ENCODE measurements around the gene ESRRG.
"Not testable (repeated sequence)": the region's sequence is repeated elsewhere in the genome, so short reads cannot be mapped to it uniquely, and the experiment has no call there.

The ESRRG gene

DNA sequence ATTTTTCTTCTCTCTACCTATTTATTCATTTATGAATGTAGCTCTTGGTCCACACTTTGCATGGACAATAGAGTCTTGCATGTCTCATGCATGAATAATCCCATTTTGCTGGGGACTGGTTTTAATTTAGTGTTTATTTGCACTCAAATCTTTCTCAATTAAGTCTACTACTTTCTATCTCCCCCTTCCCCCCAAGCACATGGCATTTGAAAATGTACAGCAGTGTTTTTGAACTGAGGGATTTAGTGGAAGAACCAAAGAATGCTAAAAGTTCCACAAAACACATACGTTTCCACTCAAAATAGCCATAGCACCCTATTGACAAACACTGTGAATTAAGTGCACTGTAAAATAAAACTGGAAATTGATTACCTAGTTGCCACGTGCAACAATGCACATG is 180.5 kb downstream of the ESRRG start:
- H3K4me3 Mint-ChIP-seq, result no peak overlapping the region
- no peaks in the 10 kb centered on the region for H3K27me3 Mint-ChIP-seq (ENCODE audit: low read depth)
- H3K27ac Mint-ChIP-seq, result no peak overlapping the region
- H3K4me1 Mint-ChIP-seq (ENCODE audit: low read depth), result no peaks in the 10 kb centered on the region
- no peaks in the 10 kb centered on the region for H3K36me3 Mint-ChIP-seq (ENCODE audit: low read depth)
- H3K9me3 Mint-ChIP-seq, result no peaks in the 10 kb centered on the region

- Mint-ChIP-seq H3K36me3 (ENCODE audit: low read depth) (no peaks in the 10 kb centered on the region), H3K9me3 (no peaks in the 10 kb centered on the region), H3K4me3 (no peak overlapping the region), H3K27me3 (ENCODE audit: low read depth) (no peaks in the 10 kb centered on the region), H3K4me1 (ENCODE audit: low read depth) (no peaks in the 10 kb centered on the region), H3K27ac (no peak overlapping the region)
Measured at GRCh38 chr1:216542263-216542662, 181.0 kb downstream of the ESRRG start.

- H3K4me1 Mint-ChIP-seq (ENCODE audit: low read depth), result no peaks in the 10 kb centered on the region
- no peak overlapping the region for H3K4me3 Mint-ChIP-seq
- no peaks in the 10 kb centered on the region for H3K27me3 Mint-ChIP-seq (ENCODE audit: low read depth)
Measured at GRCh38 chr1:216535751-216536150, 187.5 kb downstream of the ESRRG start.

DNA sequence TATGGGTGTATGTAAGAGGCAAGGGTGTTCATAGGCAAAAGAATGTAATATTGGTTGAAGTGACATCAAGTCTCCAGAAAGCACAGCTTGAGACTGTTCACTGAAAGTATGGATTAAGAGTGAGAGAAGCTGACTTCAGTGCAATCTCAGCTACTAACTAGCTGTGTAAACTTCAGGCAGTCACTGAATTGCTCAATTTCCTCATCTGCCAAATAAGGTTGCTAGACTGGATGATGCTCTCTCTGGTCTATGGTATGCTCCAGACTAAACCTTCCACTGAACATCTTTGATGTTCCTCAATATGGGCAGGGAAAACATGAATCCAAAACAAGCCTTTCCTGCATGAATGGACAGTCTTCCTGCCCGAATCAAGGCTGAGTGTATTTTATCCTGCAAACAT is 188.2 kb downstream of the ESRRG start:
- Mint-ChIP-seq H3K27me3 (ENCODE audit: low read depth) (no peaks in the 10 kb centered on the region), H3K36me3 (ENCODE audit: low read depth) (no peaks in the 10 kb centered on the region), H3K9me3 (no peaks in the 10 kb centered on the region), H3K27ac (no peak overlapping the region), H3K4me3 (no peak overlapping the region), H3K4me1 (ENCODE audit: low read depth) (no peaks in the 10 kb centered on the region)

More at GRCh38 chr1:216535751-216536150, 187.5 kb downstream of the ESRRG start:
- no peak overlapping the region for H3K27ac Mint-ChIP-seq
- H3K36me3 Mint-ChIP-seq (ENCODE audit: low read depth), result no peaks in the 10 kb centered on the region
- H3K9me3 Mint-ChIP-seq, result no peaks in the 10 kb centered on the region

GRCh38 chr1:216533776-216534175 is 189.5 kb downstream of the ESRRG start:
- Mint-ChIP-seq H3K36me3 (ENCODE audit: low read depth) (no peaks in the 10 kb centered on the region), H3K27me3 (ENCODE audit: low read depth) (no peaks in the 10 kb centered on the region), H3K4me3 (no peak overlapping the region), H3K27ac (no peak overlapping the region), H3K4me1 (ENCODE audit: low read depth) (no peaks in the 10 kb centered on the region), H3K9me3 (no peaks in the 10 kb centered on the region)

- no peak overlapping the region for H3K4me3 Mint-ChIP-seq
- no peaks in the 10 kb centered on the region for H3K4me1 Mint-ChIP-seq (ENCODE audit: low read depth)
- H3K27ac Mint-ChIP-seq, result no peak overlapping the region
- no peaks in the 10 kb centered on the region for H3K9me3 Mint-ChIP-seq
- H3K27me3 Mint-ChIP-seq (ENCODE audit: low read depth), result no peaks in the 10 kb centered on the region
- no peaks in the 10 kb centered on the region for H3K36me3 Mint-ChIP-seq (ENCODE audit: low read depth)
Measured at GRCh38 chr1:216532251-216532798, 190.9 kb downstream of the ESRRG start.

DNA sequence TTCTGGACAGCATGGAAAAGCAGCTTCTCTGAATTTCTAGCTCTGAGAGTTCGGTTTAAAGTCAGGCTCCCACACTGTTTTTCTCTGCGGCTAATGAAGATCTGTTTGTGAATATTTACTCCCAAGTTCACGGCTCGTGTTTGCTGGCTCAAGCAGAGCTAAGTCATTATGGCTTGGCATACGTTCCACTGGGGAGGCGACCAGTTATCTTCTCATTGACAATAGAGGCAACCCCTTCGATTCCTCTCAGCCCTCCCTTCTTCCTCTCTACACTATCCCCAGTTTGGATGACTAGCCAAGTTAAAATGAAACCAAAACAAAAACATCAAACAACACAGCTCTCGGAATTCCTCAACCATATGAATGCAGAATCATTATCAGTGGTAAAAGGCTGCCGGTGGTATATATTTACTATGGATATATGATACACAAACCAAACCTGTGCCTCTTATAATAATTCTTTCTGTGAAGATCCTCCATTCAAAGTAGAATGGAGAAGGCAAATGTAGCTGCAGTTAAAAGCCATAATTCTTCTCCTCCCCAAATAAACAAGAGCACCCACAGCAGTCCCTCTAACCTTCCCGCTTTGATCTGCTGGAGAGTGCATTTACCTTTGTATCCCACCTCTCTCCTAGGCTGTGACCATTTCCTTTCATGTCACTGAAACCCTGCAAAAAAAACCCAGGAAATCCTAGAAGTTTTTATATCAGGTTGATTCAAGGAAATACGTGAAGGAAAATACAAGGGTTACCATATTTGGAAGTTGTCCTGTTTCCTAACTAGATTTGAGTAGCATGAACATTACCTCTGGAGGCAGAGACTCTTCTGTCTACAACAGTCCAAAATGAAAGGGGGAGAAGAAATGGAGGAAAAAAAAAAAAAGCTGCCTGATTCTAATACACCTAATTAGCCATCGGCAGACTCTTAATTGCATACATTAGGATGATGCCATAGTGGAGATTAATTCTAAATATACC is 191.7 kb downstream of the ESRRG start:
- Mint-ChIP-seq H3K4me1 (ENCODE audit: low read depth) (no peaks in the 10 kb centered on the region), H3K36me3 (ENCODE audit: low read depth) (no peaks in the 10 kb centered on the region), H3K27ac (no peak overlapping the region), H3K9me3 (no peaks in the 10 kb centered on the region), H3K27me3 (ENCODE audit: low read depth) (no peaks in the 10 kb centered on the region), H3K4me3 (peak overlapping the region; percentile 33)

DNA sequence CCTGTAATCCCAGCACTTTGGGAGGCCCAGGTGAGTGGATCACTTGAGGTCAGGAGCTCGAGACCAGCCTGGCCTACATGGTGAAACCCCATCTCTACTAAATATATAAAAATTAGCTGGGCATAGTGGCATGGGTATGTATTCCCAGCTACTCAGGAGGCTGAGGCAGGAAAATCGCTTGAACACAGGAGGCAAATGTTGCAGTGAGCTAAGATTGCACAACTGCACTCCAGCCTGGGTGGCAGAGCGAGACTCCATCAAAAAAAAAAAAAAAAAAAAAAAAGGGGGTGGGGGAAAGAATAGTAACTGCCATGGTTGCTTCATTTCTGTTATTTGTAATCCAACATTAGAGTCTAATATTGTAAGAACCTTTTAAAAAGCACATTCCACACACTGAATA is 193.4 kb downstream of the ESRRG start:
- not testable (repeated sequence) for H3K9me3 Mint-ChIP-seq; H3K27ac Mint-ChIP-seq; H3K27me3 Mint-ChIP-seq (ENCODE audit: low read depth); H3K4me1 Mint-ChIP-seq (ENCODE audit: low read depth); H3K36me3 Mint-ChIP-seq (ENCODE audit: low read depth); H3K4me3 Mint-ChIP-seq

GRCh38 chr1:216528816-216529215 is 194.4 kb downstream of the ESRRG start:
- H3K27me3 Mint-ChIP-seq (ENCODE audit: low read depth), result no peaks in the 10 kb centered on the region
- H3K4me1 Mint-ChIP-seq (ENCODE audit: low read depth), result no peaks in the 10 kb centered on the region
- H3K36me3 Mint-ChIP-seq (ENCODE audit: low read depth), result no peaks in the 10 kb centered on the region
- H3K27ac Mint-ChIP-seq, result no peak overlapping the region
- no peaks in the 10 kb centered on the region for H3K9me3 Mint-ChIP-seq
- H3K4me3 Mint-ChIP-seq, result no peak overlapping the region

DNA sequence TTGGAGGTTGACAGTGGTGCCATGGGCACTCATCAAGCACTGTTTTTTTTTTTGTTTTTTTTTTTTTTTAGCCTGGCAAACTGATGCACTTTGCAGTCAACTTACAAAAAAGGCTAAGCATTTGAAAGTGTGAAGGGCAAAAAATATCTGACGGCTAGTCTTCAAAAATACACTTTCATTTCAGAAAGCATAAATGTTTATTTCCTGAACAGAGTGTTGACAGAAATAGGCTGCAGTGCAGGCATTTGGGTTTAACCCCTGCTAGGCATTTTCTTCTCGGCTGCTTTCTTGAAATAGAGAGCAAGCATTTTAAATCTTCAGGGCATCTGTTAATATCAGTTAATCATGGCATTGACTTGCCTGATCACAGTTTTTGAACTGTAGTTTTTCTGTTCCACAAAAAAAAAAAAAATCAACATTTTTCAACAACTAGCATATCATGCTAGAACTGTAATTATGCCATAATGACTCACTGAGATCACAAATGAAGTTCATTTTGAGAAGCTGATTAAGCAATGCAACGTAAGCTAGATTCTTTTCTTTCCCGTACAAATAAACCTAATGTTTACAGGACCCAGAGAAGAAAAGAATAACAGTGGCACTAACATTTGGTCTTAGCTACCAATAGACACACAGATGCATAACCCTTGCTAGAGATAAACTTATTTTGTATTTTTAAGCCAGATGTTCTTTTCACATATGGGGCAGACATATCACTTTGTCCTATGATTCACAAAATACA is 199.6 kb downstream of the ESRRG start:
- Mint-ChIP-seq H3K27ac (no peak overlapping the region), H3K9me3 (no peaks in the 10 kb centered on the region), H3K27me3 (ENCODE audit: low read depth) (no peaks in the 10 kb centered on the region), H3K36me3 (ENCODE audit: low read depth) (no peaks in the 10 kb centered on the region), H3K4me3 (no peak overlapping the region), H3K4me1 (ENCODE audit: low read depth) (no peaks in the 10 kb centered on the region)

DNA sequence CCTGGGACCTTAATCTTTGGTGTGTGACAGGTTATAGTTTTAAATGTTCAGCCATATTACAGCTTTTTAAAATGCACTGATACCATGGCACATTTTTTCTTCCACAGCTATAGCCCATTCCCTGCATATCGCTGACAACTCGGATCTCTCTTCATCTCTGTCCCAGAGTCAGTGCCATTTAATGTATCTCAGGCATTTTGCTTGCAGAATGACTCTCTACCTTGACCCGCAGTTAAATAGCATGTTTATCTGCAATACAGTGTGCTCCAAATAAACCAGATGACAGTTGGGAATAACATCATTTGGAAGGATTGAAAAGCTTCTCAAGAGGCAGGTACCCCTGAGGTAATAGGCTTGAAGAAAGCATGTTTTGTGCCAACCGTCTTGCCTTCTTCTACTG is 200.2 kb downstream of the ESRRG start:
- no peak overlapping the region for H3K4me3 Mint-ChIP-seq
- no peaks in the 10 kb centered on the region for H3K27me3 Mint-ChIP-seq (ENCODE audit: low read depth)
- H3K36me3 Mint-ChIP-seq (ENCODE audit: low read depth), result no peaks in the 10 kb centered on the region
- no peaks in the 10 kb centered on the region for H3K4me1 Mint-ChIP-seq (ENCODE audit: low read depth)
- no peaks in the 10 kb centered on the region for H3K9me3 Mint-ChIP-seq
- H3K27ac Mint-ChIP-seq, result no peak overlapping the region

DNA sequence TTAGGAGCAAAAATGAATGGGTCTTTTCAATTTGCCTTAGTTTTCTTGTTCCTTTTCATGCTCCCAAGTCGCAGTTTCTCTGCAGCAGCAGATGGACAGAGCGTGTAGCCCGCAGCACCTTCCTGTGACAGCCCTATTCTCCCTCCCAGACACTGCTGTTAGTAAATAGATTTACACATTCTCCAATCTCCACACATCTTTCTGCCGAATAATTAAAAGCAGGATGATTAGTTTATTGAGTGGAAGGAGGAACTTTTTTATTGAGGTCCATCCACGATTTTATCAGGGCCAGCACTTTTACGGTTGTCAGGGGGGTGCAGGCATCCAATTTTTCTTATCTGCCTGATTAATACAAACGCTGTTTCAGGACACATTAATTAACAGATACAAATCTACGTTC is 201.8 kb downstream of the ESRRG start:
- H3K4me1 Mint-ChIP-seq (ENCODE audit: low read depth), result no peaks in the 10 kb centered on the region
- H3K4me3 Mint-ChIP-seq, result no peak overlapping the region
- H3K36me3 Mint-ChIP-seq (ENCODE audit: low read depth), result no peaks in the 10 kb centered on the region
- no peaks in the 10 kb centered on the region for H3K9me3 Mint-ChIP-seq
- H3K27ac Mint-ChIP-seq, result no peak overlapping the region
- no peaks in the 10 kb centered on the region for H3K27me3 Mint-ChIP-seq (ENCODE audit: low read depth)

GRCh38 chr1:216518844-216519627 is 204.2 kb downstream of the ESRRG start:
- Mint-ChIP-seq H3K27me3 (ENCODE audit: low read depth) (no peaks in the 10 kb centered on the region), H3K27ac (no peak overlapping the region), H3K36me3 (ENCODE audit: low read depth) (no peaks in the 10 kb centered on the region), H3K4me1 (ENCODE audit: low read depth) (no peaks in the 10 kb centered on the region), H3K9me3 (no peaks in the 10 kb centered on the region), H3K4me3 (no peak overlapping the region)

GRCh38 chr1:216502528-216503162 is 220.6 kb downstream of the ESRRG start:
- H3K4me1 Mint-ChIP-seq (ENCODE audit: low read depth), result no peaks in the 10 kb centered on the region

More at GRCh38 chr1:216502528-216503162, 220.6 kb downstream of the ESRRG start:
- H3K9me3 Mint-ChIP-seq, result no peaks in the 10 kb centered on the region
- H3K27ac Mint-ChIP-seq, result no peak overlapping the region
- no peaks in the 10 kb centered on the region for H3K27me3 Mint-ChIP-seq (ENCODE audit: low read depth)
- H3K4me3 Mint-ChIP-seq, result no peak overlapping the region
- no peaks in the 10 kb centered on the region for H3K36me3 Mint-ChIP-seq (ENCODE audit: low read depth)
